SU-DHL-6 (cell line): Measurements from ENCODE around the gene DCLK1.

ENCODE experiments used
- H2AFZ ChIP-seq: fragments of 200-600 bp; sonication (generic); 2 replicates; pipeline ENCODE4 v1.6.1; 2014; ENCODE audit warnings: low read depth, mild to moderate bottlenecking, moderate library complexity, mixed read lengths, antibody characterized with exemption, low read length; ENCODE audit not compliant: severe bottlenecking
- H3F3A ChIP-seq: fragments of 200-600 bp; shearing (Covaris generic); 2 replicates; pipeline ENCODE4 v1.6.0; 2016; ENCODE audit warnings: antibody characterized with exemption, mild to moderate bottlenecking; ENCODE audit not compliant: insufficient read depth
- H3K27ac ChIP-seq: fragments of 200-600 bp; sonication (generic); 2 replicates; pipeline ENCODE4 v1.5.1; 2016; ENCODE audit warnings: low read depth, mild to moderate bottlenecking, low read length, moderate library complexity, mixed read lengths
- H3K27me3 ChIP-seq: fragments of 200-600 bp; sonication (generic), shearing (Covaris generic); 2 replicates; pipeline ENCODE4 v1.6.0; 2014; ENCODE audit warnings: mild to moderate bottlenecking, low read length
- H3K36me3 ChIP-seq: fragments of 200-600 bp; sonication (generic); 2 replicates; pipeline ENCODE4 v1.6.1; 2014; ENCODE audit warnings: mild to moderate bottlenecking, low read length, mixed read lengths
- H3K4me2 ChIP-seq: fragments of 300-600, 200-600 bp; shearing (Covaris generic), sonication (generic); 2 replicates; pipeline ENCODE4 v1.6.0; 2014; ENCODE audit warnings: low read length, low read depth, mild to moderate bottlenecking; ENCODE audit not compliant: poor library complexity, severe bottlenecking
- H3K4me3 ChIP-seq: fragments of 200-600 bp; sonication (generic); 2 replicates; pipeline ENCODE4 v1.5.1; 2014; ENCODE audit warnings: antibody characterized with exemption, low read length, mild to moderate bottlenecking, mixed read lengths; ENCODE audit not compliant: insufficient read depth, poor library complexity, severe bottlenecking
- H3K79me2 ChIP-seq: fragments of 200-600 bp; sonication (generic); 2 replicates; pipeline ENCODE4 v1.6.1; 2014; ENCODE audit warnings: mild to moderate bottlenecking, low read length, moderate library complexity; ENCODE audit not compliant: insufficient read depth
- H3K9ac ChIP-seq: fragments of 200-600 bp; sonication (generic); 2 replicates; pipeline ENCODE4 v1.7.0; 2014; ENCODE audit warnings: mild to moderate bottlenecking, low read length
- H3K9me2 ChIP-seq: fragments of 200-600 bp; sonication (generic); replicated peaks from 2 replicates; pipeline ENCODE4 v1.6.1; 2014; ENCODE audit warnings: low read length; ENCODE audit not compliant: insufficient read depth
- H3K9me3 ChIP-seq: fragments of 200-600 bp; sonication (generic); 2 replicates; pipeline ENCODE4 v1.6.1; 2014; ENCODE audit warnings: low read length, mixed read lengths; ENCODE audit not compliant: insufficient read depth
- H4K20me1 ChIP-seq: fragments of 200-600 bp; sonication (generic); 2 replicates; pipeline ENCODE4 v1.6.1; 2014; ENCODE audit warnings: low read depth, mild to moderate bottlenecking, antibody characterized with exemption, low read length, moderate library complexity, mixed read lengths
- CTCF ChIP-seq: fragments of 200-600 bp; sonication (generic); IDR thresholded peaks from one replicate; pipeline ENCODE4 v1.5.1; 2017; ENCODE audit warnings: antibody characterized with exemption, mild to moderate bottlenecking, low read length, moderate library complexity; ENCODE audit not compliant: insufficient read depth, poor library complexity, severe bottlenecking
- EZH2phosphoT487 ChIP-seq: fragments of 200-600 bp; sonication (generic), shearing (Covaris generic); conservative IDR thresholded peaks from 2 replicates; pipeline ENCODE4 v1.6.1; 2018; ENCODE audit warnings: mild to moderate bottlenecking, antibody characterized with exemption, low read length, moderate library complexity, mixed read lengths

DCLK1 gene

DNA sequence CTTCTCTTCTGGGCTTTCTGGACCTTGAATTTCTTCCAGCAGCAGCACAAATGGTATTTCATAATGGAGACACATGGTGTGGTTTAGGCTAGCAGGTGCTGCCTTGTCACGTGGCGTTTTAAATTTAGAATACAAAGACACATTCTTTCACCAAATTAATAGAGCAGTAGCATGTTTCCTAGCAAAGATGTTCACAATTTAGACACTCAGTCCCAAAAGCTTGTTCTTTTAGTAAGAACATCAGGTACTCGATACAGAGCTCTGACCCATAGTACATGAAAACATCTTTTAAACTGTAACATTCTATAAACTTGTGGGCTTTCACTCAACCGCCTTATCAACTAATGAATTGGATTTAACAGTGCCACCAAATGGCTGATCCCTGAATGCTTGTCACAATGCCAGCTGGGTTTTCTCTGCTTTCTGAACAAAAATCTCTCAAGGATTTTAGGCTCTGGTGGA is 290.1 kb downstream of the DCLK1 start:
- H2AFZ ChIP-seq, result no peak overlapping the region
- H3F3A ChIP-seq, result no peaks in the 10 kb centered on the region
- H3K9ac ChIP-seq, result no peak overlapping the region
- H3K79me2 ChIP-seq, result no peaks in the 10 kb centered on the region
- no peak overlapping the region for H3K4me3 ChIP-seq
- H3K9me3 ChIP-seq, result no peaks in the 10 kb centered on the region
- no peaks in the 10 kb centered on the region for H3K9me2 ChIP-seq
- H3K27me3 ChIP-seq, result no peaks in the 10 kb centered on the region
- TF ChIP-seq EZH2phosphoT487 (no peak), CTCF (no peak)
- H4K20me1 ChIP-seq, result no peaks in the 10 kb centered on the region
- no peaks in the 10 kb centered on the region for H3K36me3 ChIP-seq
- no peak overlapping the region for H3K4me2 ChIP-seq
- H3K27ac ChIP-seq, result no peak overlapping the region

DNA sequence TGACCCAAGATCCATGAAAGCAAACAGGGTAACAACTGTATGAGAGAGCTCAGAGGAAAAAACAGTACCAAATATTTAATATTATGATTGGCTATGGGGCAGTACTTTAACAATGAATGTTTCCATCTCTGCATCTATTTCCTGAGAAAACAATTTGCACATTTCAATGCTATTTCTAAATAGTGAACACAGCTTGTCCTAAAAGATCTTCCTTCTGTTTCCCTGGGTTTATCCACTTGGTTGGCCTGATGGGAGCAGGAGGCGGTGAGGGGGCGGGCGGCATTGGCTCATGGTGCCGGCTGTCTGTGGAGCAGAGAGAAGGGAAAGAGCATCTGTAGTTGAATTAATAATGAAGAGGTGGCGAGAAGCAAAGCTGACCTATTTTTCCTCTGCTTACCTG is 291.4 kb downstream of the DCLK1 start:
- Histone ChIP-seq H3K27ac (no peak overlapping the region), H2AFZ (no peak overlapping the region), H3K9me3 (no peaks in the 10 kb centered on the region), H3K9ac (no peak overlapping the region), H3K27me3 (no peaks in the 10 kb centered on the region), H3K79me2 (no peaks in the 10 kb centered on the region), H3K4me3 (no peak overlapping the region), H3K36me3 (no peaks in the 10 kb centered on the region), H3K9me2 (no peaks in the 10 kb centered on the region), H3F3A (no peaks in the 10 kb centered on the region), H4K20me1 (no peaks in the 10 kb centered on the region), H3K4me2 (no peak overlapping the region)
- TF ChIP-seq CTCF (no peak), EZH2phosphoT487 (no peak)

- H3K9me2 ChIP-seq, result no peaks in the 10 kb centered on the region
- no peaks in the 10 kb centered on the region for H3K79me2 ChIP-seq
- H3F3A ChIP-seq, result no peaks in the 10 kb centered on the region
- H4K20me1 ChIP-seq, result no peaks in the 10 kb centered on the region
- H3K27ac ChIP-seq, result no peak overlapping the region
- TF ChIP-seq CTCF (no peak), EZH2phosphoT487 (no peak)
- H3K9ac ChIP-seq, result no peak overlapping the region
- no peak overlapping the region for H2AFZ ChIP-seq
- H3K4me2 ChIP-seq, result no peak overlapping the region
- H3K36me3 ChIP-seq, result no peaks in the 10 kb centered on the region
- no peaks in the 10 kb centered on the region for H3K9me3 ChIP-seq
- no peaks in the 10 kb centered on the region for H3K27me3 ChIP-seq
- no peak overlapping the region for H3K4me3 ChIP-seq
Measured at GRCh38 chr13:35838356-35838755, 292.8 kb downstream of the DCLK1 start.

GRCh38 chr13:35836446-35836845 is 294.7 kb downstream of the DCLK1 start:
- Histone ChIP-seq H3K9me3 (no peaks in the 10 kb centered on the region), H2AFZ (no peak overlapping the region), H3K4me2 (no peak overlapping the region), H3F3A (no peaks in the 10 kb centered on the region), H3K79me2 (no peaks in the 10 kb centered on the region), H3K27ac (no peak overlapping the region), H3K27me3 (no peaks in the 10 kb centered on the region), H3K4me3 (no peak overlapping the region), H3K9ac (no peak overlapping the region), H3K9me2 (no peaks in the 10 kb centered on the region), H3K36me3 (no peaks in the 10 kb centered on the region), H4K20me1 (no peaks in the 10 kb centered on the region)
- TF ChIP-seq CTCF (no peak), EZH2phosphoT487 (no peak)
